HL-60 (cell line): Measurements from ENCODE around the gene SPNS2.

ENCODE experiments used
- GABPA ChIP-seq: IDR thresholded peaks from 2 replicates; pipeline ENCODE4 v1.6.1; 2012; ENCODE audit warnings: low read depth
- POLR2AphosphoS5 ChIP-seq: IDR thresholded peaks from 2 replicates; pipeline ENCODE4 v1.6.1; 2012; ENCODE audit warnings: low read depth
- SPI1 ChIP-seq: IDR thresholded peaks from 2 replicates; pipeline ENCODE4 v1.6.1; 2012; ENCODE audit warnings: low read depth, mild to moderate bottlenecking, borderline replicate concordance
- TF ChIP-seq, protein P1 (sequence below): IDR thresholded peaks from one replicate; pipeline ENCODE4 v1.5.1; 2011; ENCODE audit warnings: low read length, control low read depth, inconsistent platforms; ENCODE audit not compliant: insufficient read depth
- TF ChIP-seq, protein P2 (sequence below): IDR thresholded peaks from 2 replicates; pipeline ENCODE4 v1.6.1; 2012; ENCODE audit warnings: low read depth; ENCODE audit not compliant: insufficient replicate concordance

DNA sequence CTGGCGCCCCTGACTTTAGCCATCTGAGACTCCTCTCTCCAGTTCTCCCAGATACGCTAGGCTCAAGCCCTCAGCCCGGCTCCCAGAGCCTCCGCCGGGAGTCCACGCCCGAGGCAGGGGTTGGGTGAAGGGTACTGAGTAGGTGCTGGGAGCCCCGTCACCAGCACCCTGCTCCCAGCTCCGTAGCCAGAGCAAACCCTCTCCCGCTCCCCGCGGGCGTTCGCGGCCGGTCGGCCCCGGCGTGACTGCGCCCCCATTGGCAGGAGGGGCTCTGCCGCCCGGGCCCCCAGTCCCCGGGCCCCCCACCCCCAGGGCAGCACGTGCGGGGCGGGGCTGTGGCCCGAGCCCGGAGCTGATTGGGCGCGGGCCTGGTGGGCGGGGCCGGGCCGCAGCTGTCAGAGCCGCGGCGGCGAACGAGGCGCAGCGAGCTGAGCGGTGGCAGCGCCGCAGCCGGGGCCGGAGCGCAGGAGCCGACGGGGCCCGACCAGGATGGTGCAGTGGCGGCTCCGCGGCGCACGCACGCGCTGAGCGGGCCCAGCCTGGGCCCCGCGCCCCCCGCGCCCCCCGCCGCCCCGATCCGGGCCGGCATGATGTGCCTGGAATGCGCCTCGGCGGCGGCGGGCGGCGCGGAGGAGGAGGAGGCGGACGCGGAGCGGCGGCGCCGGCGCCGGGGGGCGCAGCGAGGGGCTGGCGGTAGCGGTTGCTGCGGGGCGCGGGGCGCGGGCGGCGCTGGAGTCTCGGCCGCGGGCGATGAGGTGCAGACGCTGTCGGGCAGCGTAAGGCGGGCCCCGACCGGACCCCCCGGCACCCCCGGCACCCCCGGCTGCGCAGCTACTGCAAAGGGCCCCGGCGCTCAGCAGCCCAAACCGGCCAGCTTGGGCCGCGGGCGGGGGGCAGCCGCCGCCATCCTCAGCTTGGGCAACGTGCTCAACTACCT lies at the start of gene SPNS2:
- TF ChIP-seq, protein P1, sequence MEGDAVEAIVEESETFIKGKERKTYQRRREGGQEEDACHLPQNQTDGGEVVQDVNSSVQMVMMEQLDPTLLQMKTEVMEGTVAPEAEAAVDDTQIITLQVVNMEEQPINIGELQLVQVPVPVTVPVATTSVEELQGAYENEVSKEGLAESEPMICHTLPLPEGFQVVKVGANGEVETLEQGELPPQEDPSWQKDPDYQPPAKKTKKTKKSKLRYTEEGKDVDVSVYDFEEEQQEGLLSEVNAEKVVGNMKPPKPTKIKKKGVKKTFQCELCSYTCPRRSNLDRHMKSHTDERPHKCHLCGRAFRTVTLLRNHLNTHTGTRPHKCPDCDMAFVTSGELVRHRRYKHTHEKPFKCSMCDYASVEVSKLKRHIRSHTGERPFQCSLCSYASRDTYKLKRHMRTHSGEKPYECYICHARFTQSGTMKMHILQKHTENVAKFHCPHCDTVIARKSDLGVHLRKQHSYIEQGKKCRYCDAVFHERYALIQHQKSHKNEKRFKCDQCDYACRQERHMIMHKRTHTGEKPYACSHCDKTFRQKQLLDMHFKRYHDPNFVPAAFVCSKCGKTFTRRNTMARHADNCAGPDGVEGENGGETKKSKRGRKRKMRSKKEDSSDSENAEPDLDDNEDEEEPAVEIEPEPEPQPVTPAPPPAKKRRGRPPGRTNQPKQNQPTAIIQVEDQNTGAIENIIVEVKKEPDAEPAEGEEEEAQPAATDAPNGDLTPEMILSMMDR, result no peak
- TF ChIP-seq SPI1 (no peak), POLR2AphosphoS5 (no peak), GABPA (no peak)
- TF ChIP-seq, protein P2, sequence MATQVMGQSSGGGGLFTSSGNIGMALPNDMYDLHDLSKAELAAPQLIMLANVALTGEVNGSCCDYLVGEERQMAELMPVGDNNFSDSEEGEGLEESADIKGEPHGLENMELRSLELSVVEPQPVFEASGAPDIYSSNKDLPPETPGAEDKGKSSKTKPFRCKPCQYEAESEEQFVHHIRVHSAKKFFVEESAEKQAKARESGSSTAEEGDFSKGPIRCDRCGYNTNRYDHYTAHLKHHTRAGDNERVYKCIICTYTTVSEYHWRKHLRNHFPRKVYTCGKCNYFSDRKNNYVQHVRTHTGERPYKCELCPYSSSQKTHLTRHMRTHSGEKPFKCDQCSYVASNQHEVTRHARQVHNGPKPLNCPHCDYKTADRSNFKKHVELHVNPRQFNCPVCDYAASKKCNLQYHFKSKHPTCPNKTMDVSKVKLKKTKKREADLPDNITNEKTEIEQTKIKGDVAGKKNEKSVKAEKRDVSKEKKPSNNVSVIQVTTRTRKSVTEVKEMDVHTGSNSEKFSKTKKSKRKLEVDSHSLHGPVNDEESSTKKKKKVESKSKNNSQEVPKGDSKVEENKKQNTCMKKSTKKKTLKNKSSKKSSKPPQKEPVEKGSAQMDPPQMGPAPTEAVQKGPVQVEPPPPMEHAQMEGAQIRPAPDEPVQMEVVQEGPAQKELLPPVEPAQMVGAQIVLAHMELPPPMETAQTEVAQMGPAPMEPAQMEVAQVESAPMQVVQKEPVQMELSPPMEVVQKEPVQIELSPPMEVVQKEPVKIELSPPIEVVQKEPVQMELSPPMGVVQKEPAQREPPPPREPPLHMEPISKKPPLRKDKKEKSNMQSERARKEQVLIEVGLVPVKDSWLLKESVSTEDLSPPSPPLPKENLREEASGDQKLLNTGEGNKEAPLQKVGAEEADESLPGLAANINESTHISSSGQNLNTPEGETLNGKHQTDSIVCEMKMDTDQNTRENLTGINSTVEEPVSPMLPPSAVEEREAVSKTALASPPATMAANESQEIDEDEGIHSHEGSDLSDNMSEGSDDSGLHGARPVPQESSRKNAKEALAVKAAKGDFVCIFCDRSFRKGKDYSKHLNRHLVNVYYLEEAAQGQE, result no peak
